K562 (cell line): ENCODE results near the gene TRIM24. TPM values are rescaled to one million over a fixed set of nuclear protein-coding genes. Genes with fewer than 3 reads are reported as not detected.
A peak's percentile ranks its signal among the peaks of the same experiment; 100 is the strongest.

Experiments used
- ATAC-seq: fragments of 200-7000 bp; cut with Tn5 transposase; 3 replicates; pipeline ENCODE4 v1.9.1; 2020; ENCODE audit warnings: moderate library complexity
- BruUV-seq: library from RNA; stranded (reverse); fragments of 400-500 nt; replicated peaks from 2 replicates; lab custom pipeline; 2021; lab: Mats Ljungman, UMichigan
- CTCF ChIA-PET: fragments of 300-600 bp; formaldehyde crosslinking; extraction: SDS; loops from one replicate; lab custom pipeline; 2021; ENCODE audit warnings: low intra/inter-chr PET ratio; lab: Yijun Ruan, JAX
- POLR2A ChIA-PET: fragments of 300-600, 350-650 bp; sonication (Branson Sonifier 250); formaldehyde crosslinking; extraction: SDS; loops from one replicate; lab custom pipeline; 2021; ENCODE audit warnings: antibody characterized with exemption, inconsistent platforms; lab: Yijun Ruan, JAX
- DNase-seq, 4 experiments: peaks; one replicate each; pipeline versions ENCODE4 v3.0.0 to v3.0.0-alpha.2; 2011 to 2018; ENCODE audit warnings: low spot score in 3 of 4, mixed read lengths in 3 of 4; ENCODE audit errors: extremely low read depth in 1 of 4
- FAIRE-seq: peaks from 2 replicates; lab custom pipeline; 2011; peaks lifted over from hg19 to GRCh38; lab: Jason Lieb, UNC
- H2AFZ ChIP-seq: 2 replicates; pipeline ENCODE4 v1.6.0; 2011; ENCODE audit warnings: low read depth, low read length, control low read depth, inconsistent platforms
- H3K27ac ChIP-seq: fragments of 200-600 bp; 3 replicates; pipeline ENCODE4 v1.8.0; 2011; ENCODE audit warnings: low read depth, mild to moderate bottlenecking, control low read depth, inconsistent platforms, low read length, moderate library complexity, mixed read lengths; ENCODE audit errors: extremely low read depth
- H3K27me3 ChIP-seq, 2 experiments: fragments of 300-600 bp in 1 of 2; 2 replicates in 1 of 2; 3 replicates in 1 of 2; pipeline versions ENCODE4 v1.6.0 to v1.8.0; 2011; ENCODE audit warnings: inconsistent platforms in 2 of 2, low read length in 2 of 2, mild to moderate bottlenecking in 1 of 2, mixed read lengths in 1 of 2, moderate library complexity in 1 of 2; ENCODE audit not compliant: control insufficient read depth in 2 of 2, insufficient read depth in 2 of 2
- H3K36me3 ChIP-seq: fragments of 300-600 bp; 3 replicates; pipeline ENCODE4 v1.8.0; 2011; ENCODE audit warnings: mild to moderate bottlenecking, low read length, inconsistent platforms; ENCODE audit not compliant: control insufficient read depth, insufficient read depth
- H3K4me1 ChIP-seq, 2 experiments: fragments of 200-600 bp in 1 of 2; replicated peaks in 1 of 2; 2 replicates in 1 of 2; 3 replicates in 1 of 2; pipeline versions ENCODE4 v1.5.1 to v1.8.0; 2011; ENCODE audit warnings: inconsistent platforms in 2 of 2, low read length in 2 of 2, mild to moderate bottlenecking in 1 of 2, mixed read lengths in 1 of 2, moderate library complexity in 1 of 2; ENCODE audit not compliant: control insufficient read depth in 2 of 2, insufficient read depth in 2 of 2
- H3K4me2 ChIP-seq: 2 replicates; pipeline ENCODE4 v1.6.1; 2011; ENCODE audit warnings: low read length, control low read depth, inconsistent platforms, mixed read lengths; ENCODE audit not compliant: insufficient read depth
- H3K4me3 ChIP-seq: fragments of 200-600 bp; sonication (generic), shearing (Covaris generic); 2 replicates; pipeline ENCODE4 v1.5.1; 2016; ENCODE audit warnings: control low read depth, inconsistent platforms
- H3K79me2 ChIP-seq: fragments of 200-600 bp; 3 replicates; pipeline ENCODE4 v1.8.0; 2011; ENCODE audit warnings: low read length, inconsistent platforms; ENCODE audit not compliant: control insufficient read depth, insufficient read depth
- H3K9ac ChIP-seq, 2 experiments: 2 replicates each; pipeline versions ENCODE4 v1.6.0 to v1.6.1; 2011; ENCODE audit warnings: low read depth in 2 of 2, low read length in 2 of 2, control low read depth in 1 of 2, inconsistent platforms in 1 of 2, mild to moderate bottlenecking in 1 of 2, mixed read lengths in 1 of 2; ENCODE audit not compliant: insufficient read depth in 1 of 2
- H3K9me1 ChIP-seq: one replicate; pipeline ENCODE4 v1.6.0; 2011; ENCODE audit warnings: inconsistent platforms, mild to moderate bottlenecking, low read length, moderate library complexity; ENCODE audit not compliant: control insufficient read depth, insufficient read depth
- H3K9me3 ChIP-seq: replicated peaks from 2 replicates; pipeline ENCODE4 v1.5.1; 2011; ENCODE audit warnings: low read depth, low read length, inconsistent platforms; ENCODE audit not compliant: control insufficient read depth, insufficient read depth
- H4K20me1 ChIP-seq: replicated peaks from 2 replicates; pipeline ENCODE4 v1.6.1; 2011; ENCODE audit warnings: low read length, inconsistent platforms, mixed read lengths; ENCODE audit not compliant: control insufficient read depth, insufficient read depth
- CEBPZ ChIP-seq: fragments of 150-350 bp; IDR thresholded peaks from 2 replicates; pipeline ENCODE4 v1.6.1; 2014; ENCODE audit warnings: low read depth, mild to moderate bottlenecking, low read length, borderline replicate concordance
- GTF2F1 ChIP-seq: IDR thresholded peaks from 2 replicates; pipeline ENCODE4 v1.6.1; 2011; ENCODE audit warnings: low read depth, low read length, improper control_type of control experiment
- PYGO2 ChIP-seq: fragments of 450-650 bp; IDR thresholded peaks from 2 replicates; pipeline ENCODE4 v1.6.1; 2016; ENCODE audit warnings: mild to moderate bottlenecking, missing genetic modification characterization, moderate library complexity, missing compliant biosample characterization
- RFX1 ChIP-seq: fragments of 450-650 bp; IDR thresholded peaks from 2 replicates; pipeline ENCODE4 v1.6.1; 2016; ENCODE audit warnings: mild to moderate bottlenecking, moderate library complexity
- RNF219 ChIP-seq: fragments of 250-450 bp; sonication (Bioruptor Pico); IDR thresholded peaks from 2 replicates; pipeline ENCODE4 v1.5.0; 2022; ENCODE audit warnings: mild to moderate bottlenecking
- TAL1 ChIP-seq: fragments of 450-650 bp; IDR thresholded peaks from 2 replicates; pipeline ENCODE4 v1.6.1; 2016; ENCODE audit warnings: mild to moderate bottlenecking
- TEAD2 ChIP-seq: fragments of 450-650 bp; IDR thresholded peaks from 2 replicates; pipeline ENCODE4 v1.6.1; 2016; ENCODE audit warnings: missing genetic modification characterization, control low read depth, missing compliant biosample characterization
- ZNF316 ChIP-seq: fragments of 450-650 bp; IDR thresholded peaks from 2 replicates; pipeline ENCODE4 v1.6.1; 2016
- WGBS: fragments of 100-300 bp; shearing (Covaris generic); methylation state at CpG from one replicate; pipeline ENCODE4 v1.1.6; 2016; ENCODE audit warnings: low coverage, mixed read lengths; ENCODE audit not compliant: insufficient coverage; ENCODE audit errors: missing lambda C conversion rate; 5-methylcytosine and 5-hydroxymethylcytosine counted together
- in situ Hi-C: fragments of 300-500 bp; cut with MboI; formaldehyde crosslinking; loops from 4 replicates; pipeline ENCODE4 v1.15.0; 2018; ENCODE audit warnings: inconsistent platforms, mixed read lengths
- intact Hi-C: fragments of 100-400 bp; cut with micrococcal nuclease; formaldehyde crosslinking; loops from 2 replicates; pipeline ENCODE4 v1.14.2; 2022
- polyA plus RNA-seq, 8 experiments: library from polyadenylated mRNA; depleted of rRNA in 4 of 8; stranded (reverse) in 5 of 8; unstranded in 3 of 8; fragments of >200 nt; fragmentation: Nextera tagmentation in 2 of 8; fragmentation: Illumina TruSeq in 1 of 8; extraction: Ambion mirVana in 2 of 8; extraction: Trizol in 1 of 8; gene quantifications; 2 replicates each; pipeline versions ENCODE4 v1.2.1 to v1.2.3, GENCODE V29; 2011 to 2014; ENCODE audit warnings: inconsistent platforms in 1 of 8, missing spikeins in 1 of 8
- total RNA-seq, 7 experiments: library from RNA; depleted of rRNA in 6 of 7; stranded (reverse); fragments of >200 nt in 6 of 7; fragmentation: Illumina TruSeq in 2 of 7; extraction: Trizol in 2 of 7; gene quantifications; 2 replicates each; pipeline versions ENCODE4 v1.2.1 to v1.2.3, GENCODE V29; 2011 to 2021; ENCODE audit warnings: low replicate concordance in 1 of 7

TRIM24 gene
- total and polyA plus RNA-seq, 9 of the 15 experiments (the other 6 are each of a cell fraction or from before 2014, with no cell fraction given) = 13.4 to 74.0 (median 41.7) TPM

- Histone ChIP-seq H3K27me3 (peaks cover 15 to 32% of the 10 kb centered on the region in 2 experiments; a peak in 4 of 5 replicates), H3K27ac (no peak overlapping the region), H3K79me2 (no peaks in the 10 kb centered on the region), H4K20me1 (no peaks in the 10 kb centered on the region), H3K4me1 (peaks cover 0 to 9% of the 10 kb centered on the region in 2 experiments; a peak in 2 of 5 replicates), H3K4me3 (no peak overlapping the region), H2AFZ (no peak overlapping the region), H3K9ac (no peak overlapping the region), H3K4me2 (no peak overlapping the region)
- in situ Hi-C loops = no loop called here
- POLR2A ChIA-PET = interaction anchor here (0.8 kb wide), 1 partner anchor 28 kb away, joined by 3 read pairs; no protein-coding TSS in a partner anchor
- ATAC-seq = no peak
- no peak for DNase-seq
- CTCF ChIA-PET = no interaction called here
- BruUV-seq = no TSS peak
- no peak for TF ChIP-seq CEBPZ
- TF ChIP-seq TAL1 = no peak
- no peak for TF ChIP-seq RNF219 (CRISPR knock-in tag)
- peak; percentile 82 for TF ChIP-seq RFX1
- TF ChIP-seq ZNF316 = peak; percentile 35; the same call in 1 of the 2 replicates
- TF ChIP-seq TEAD2 (tag) = no peak
- TF ChIP-seq GTF2F1 = no peak
- TF ChIP-seq PYGO2 (tag) = no peak
- TF ChIP-seq, all 486 proteins: peak for 2
- no peak for FAIRE-seq
- WGBS = under 1% methylated on average over 12 of the region's 12 CpGs
- H3K9me3 ChIP-seq = no peaks in the 10 kb centered on the region
- no peaks in the 10 kb centered on the region for H3K36me3 ChIP-seq
- intact Hi-C loops = no loop called here
- no peaks in the 10 kb centered on the region for H3K9me1 ChIP-seq
Observed at GRCh38 chr7:138632826-138633602, 173.0 kb downstream of the TRIM24 start.
